GM04504 (cell line): Measurements from ENCODE around the gene FKBP11.
"Not testable (repeated sequence)": the region's sequence is repeated elsewhere in the genome, so short reads cannot be mapped to it uniquely, and the experiment has no call there.

ENCODE experiments used
- DNase-seq: peaks from one replicate; pipeline ENCODE4 v3.0.0-alpha.2; 2012; ENCODE audit warnings: low read depth

Gene FKBP11

DNA sequence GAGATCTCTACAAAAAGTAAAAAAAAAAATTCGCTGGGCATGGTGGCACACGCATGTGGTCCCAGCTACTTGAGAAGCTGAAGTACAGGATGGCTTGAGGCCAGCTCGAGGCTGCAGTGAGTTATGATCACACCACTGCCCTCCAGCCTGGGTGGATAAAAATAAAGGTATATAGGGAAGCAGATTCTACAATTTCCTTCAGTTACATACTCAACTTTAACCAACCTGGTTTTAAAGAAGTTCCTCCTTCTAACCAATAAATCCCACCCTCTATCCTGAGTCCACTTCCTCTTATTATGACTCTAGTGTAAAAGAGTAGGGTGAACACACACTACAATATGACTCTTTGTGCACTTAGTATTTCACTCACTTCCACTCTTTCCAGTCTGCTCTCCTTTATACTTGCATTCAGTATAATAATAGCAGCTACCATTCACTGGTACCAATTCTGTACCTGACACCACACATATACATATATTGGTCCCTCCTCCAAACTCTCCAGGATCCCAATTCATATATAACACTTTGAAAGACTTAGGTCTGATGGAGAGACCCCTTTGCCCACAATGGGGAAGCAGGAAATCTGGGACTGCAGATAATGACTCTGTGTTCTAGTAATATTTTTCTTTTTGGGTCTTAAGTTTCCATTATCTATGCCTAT lies 29.7 kb upstream of the FKBP11 start:
- DNase-seq = no peak

DNA sequence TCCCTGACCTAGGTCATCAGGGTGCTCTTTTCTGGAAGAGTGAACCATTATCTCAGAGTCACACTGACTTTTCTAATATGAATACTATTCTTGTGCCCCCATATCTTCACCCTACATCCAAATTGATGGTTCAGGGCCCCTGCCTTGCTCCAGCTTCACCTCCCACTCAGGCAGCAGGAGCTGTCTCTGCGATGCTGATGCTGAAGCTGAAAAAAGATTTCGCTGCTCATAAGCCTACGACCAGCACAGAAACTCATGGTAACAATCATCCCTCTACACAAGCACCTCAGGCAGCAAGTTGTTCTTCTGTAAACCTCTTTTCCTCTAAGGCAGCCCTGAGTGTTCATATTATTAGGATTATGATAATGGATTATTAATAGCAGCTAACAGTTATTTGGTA lies 28.8 kb upstream of the FKBP11 start:
- no peak for DNase-seq

DNA sequence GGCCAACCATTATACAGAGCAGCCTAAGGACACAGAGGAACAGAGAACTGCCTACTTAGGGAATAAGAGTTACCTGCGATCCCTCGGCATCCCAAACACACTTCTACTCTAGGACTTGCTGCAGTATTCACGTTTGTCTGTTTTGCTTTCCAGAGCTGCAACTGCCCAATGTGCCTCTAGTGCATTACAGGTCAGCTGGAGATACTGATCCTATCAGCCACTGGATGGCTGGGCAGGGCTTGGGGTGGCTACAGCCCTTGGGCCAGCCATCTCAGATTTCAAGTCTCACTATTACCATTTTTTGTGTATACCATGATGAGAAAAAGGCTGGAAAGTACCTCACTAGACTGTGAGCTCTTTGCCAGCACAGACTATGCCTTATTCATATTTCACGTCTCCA lies 27.4 kb upstream of the FKBP11 start:
- no peak for DNase-seq

DNA sequence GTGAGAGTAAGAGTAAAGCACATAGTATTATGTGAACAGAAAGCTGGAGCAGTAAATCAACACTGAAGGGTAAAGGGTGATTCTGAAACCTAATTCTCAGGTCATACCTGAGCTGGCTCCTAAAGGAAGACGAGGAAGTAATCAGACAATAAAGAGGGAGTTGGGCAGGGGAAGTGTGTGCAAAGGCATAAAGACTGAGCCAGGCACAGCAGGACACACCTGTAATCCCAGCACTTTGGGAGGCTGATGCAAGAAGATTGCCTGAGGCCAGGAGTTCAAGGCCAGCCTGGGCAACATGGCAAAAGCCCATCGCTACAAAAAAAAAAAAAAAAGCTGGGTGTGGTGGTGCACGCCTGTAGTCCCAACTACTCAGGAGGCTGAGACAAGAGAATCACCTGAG lies 22.4 kb upstream of the FKBP11 start:
- no peak for DNase-seq

DNA sequence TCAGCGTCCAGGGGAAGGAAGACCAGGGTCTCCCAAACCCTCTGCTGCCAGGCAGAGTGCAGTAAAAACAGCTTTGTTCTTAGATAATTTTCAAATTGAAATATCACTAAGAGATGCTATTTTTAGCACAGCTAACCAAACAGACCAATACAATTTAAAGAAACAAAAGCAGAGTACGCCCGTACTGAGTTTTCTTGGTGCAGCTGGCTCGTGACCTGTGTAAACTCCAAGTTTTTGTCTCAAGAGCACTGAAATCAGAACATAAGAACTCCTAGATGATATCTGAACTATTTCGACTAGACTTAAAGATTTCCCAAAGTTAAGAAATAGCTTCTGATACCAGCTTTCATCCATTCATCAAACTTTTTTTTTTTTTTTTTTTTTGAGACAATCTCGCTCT lies 21.7 kb upstream of the FKBP11 start:
- no peak for DNase-seq

DNA sequence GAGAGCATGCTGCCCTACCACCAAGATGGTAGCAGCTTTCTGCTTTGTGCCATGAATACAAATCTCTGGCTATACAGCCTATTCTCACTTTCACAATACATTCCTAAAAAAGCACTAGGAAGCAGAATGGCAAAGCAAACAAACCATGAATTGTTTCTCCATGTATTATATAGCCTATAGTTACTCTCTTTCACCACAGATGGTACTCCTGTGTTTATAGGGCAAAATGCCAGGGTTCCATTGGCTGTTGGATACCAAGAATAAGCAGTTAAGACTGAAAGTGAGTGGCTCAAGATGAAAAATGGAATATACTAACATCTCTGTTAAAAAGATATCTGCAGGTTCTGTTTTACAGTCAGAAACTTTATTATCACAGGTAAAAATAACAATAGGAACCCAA lies 20.9 kb upstream of the FKBP11 start:
- DNase-seq = no peak

DNA sequence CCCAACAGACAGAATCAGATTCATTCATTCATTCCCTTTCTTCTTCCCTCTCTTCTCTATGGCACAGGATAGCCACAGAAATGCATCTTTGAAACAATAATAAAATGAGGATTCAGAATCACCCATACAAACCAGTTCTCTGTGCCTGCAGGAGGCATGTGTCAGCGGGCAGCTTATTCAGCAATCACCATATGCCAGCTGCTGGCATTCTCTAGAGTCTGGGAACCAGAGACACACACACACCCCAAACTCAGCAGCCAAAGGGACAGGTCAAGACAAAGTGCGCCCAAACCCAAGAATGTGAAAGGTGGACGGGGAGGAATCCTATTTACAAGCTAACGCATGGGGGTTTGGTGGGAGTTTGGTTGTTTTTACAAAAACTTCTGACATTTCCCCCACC lies 17.9 kb upstream of the FKBP11 start:
- DNase-seq = no peak

DNA sequence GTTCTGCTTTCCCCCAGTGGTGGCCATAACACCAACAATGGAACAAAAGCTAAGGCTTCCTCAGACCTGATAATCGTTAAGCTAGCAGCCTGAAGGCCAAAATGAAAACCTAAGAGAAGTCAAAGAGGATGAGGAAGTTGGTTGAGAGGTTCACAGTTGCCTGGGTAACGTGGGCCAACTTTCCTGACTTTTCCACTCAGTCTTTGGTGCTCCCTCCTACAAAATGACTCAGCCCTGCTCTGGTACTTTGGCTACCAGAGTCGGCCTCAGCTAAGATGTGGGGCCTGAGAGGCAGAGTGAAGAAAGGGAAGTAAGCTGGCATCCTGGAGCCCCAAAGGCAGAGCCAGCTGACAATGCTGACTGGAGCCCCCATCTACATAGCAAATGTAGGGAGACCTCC lies 14.9 kb upstream of the FKBP11 start:
- no peak for DNase-seq

DNA sequence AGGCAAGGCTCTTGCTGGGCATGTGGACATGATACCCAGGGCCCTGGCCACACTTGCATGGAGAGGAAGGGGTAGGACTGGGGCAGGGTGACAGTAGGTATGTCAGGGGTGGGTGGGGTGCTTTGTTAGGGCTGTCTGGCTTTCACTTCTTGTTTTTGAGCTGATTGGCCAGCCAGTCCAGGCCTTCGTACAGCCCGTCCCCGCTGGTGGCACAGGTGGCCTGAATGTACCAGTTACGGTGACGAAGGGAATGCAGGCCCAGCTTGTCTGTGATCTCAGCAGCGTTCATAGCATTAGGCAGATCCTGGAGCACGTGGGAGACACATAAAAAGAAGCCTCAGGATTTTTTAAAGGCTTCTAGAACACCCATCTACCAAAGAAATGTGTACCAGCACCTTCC lies 13.5 kb upstream of the FKBP11 start:
- DNase-seq = no peak

DNA sequence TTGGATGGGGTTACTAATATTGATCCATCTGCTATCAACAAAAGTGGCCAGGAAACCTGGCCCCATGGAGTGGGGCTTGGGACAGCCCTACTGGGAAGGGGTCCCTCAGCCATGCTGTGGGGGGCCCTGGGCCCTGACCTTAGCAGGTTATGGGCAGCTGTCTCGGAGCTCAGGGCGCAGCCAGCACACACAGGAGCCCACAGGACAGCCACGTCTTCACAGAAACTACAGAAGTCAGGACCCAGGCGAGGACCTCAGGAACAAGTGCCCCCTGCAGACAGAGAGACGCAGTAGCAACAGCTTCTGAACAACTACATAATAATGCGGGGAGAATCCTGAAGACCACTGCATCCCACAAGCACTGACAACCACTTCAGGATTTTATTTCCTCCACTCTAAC lies 11.9 kb upstream of the FKBP11 start:
- DNase-seq = no peak

DNA sequence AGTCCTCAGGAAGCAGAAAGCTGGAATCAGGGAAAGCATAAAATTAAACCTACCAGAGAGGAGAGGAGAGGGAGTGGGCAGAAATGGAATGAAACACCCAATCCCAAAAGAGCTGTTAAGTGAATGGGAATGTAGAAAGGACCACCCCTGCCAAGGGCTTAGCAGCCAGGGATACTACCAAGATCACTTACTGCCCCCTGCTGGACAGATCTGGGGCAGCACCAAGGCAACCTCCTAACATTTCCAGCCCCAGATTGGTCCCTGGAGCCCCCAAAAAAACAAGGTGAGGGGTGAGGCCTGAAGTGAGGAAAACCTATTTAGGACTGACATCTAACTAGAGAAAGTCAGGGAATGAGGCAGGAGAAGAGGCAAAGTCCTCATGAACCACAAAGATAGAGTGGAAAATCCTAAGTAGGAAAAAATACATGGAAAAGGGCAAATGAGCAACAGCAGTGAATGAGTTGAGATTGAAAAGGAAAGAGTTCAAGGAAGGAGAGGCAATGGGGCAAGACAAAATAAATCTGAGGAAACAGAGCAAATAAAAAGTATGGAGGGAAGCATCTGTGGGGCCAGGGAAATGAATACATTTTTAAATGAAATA lies 11.2 kb upstream of the FKBP11 start:
- DNase-seq = no peak

DNA sequence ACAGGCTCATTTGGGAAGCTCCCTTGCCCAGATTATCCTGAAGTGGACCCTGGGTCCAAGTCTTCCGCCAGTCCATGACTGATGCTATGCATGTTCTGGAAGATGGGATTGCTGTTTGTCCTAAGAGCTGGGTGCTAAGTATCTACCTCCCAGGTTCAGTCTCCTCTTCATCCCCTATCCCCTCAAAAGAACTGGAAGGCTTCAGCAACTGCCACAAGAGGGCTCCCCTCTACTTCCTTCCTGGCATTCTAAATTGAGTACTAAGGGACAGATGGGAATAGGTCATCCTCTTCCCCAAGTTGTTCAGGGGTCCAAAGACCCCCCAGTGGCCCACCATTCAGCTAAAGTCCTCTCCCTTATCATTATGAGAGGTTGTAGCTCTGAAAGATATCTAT lies 9.0 kb upstream of the FKBP11 start:
- DNase-seq = no peak

DNA sequence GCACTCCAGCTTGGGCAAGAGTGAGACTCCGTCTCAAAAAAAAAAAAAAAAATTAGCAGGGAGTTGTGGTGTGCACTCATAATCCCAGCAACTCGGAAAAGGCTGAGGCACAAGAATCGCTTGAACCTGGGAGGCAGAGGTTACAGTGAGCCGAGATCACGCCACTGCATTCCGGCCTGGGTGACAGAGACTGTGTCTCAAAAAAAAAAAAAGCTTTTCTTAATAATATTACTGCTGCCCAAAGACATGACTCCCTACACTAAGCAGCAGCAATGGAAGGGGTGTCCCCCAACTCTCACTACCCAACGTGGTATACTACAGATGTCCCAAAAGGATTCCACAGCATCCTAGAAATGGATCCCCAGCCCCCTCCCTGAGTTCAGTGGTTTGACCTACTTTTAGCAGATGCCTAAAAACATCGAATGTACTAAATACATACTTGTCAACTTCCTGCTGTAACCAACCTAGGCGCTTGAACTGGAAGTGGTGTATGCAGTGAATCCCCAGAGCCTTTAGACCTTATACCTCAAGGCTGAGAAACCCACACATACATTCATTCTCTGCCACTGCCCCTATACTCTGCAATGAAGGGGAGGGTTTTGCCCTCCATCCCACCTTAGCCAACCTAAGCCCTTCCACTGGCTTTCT lies 8.5 kb upstream of the FKBP11 start:
- no peak for DNase-seq

DNA sequence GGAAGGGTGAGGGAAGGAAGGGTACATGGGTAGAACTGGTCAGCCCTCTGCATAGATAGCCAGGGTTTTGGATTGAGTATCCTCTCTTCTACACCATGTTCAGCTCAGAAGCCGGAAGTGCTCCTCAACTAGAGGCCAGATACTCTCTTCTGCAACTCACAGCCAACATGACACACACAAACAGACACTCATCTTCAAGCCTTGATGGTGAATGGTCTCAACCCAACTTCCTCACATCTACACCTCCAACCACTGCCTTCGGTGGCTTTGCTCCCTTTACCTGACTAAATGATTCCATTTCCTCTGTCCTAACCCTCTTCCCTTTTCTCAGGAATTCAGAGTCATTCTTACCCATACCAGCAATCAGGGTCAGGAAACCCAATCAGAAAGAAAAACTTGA lies 7.6 kb upstream of the FKBP11 start:
- no peak for DNase-seq

DNA sequence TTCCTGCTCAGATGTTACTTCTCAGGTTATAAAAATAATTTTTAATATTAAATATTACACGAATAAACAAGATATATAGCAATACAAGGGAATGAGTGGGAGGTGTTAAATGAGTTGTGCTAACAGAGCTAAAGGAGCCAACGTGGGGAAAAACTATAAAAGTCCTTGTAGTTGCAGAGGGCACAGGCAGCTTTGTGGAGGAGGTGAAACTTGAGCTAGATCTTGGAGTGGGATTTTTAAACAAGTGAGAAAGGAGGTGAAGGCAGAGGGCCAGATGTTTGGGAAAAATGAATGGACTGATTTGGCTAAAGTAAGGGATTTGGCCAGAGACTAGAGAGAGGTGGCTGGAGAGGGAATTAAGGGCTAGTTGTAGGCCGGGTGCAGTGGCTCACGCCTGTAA lies 5.2 kb upstream of the FKBP11 start:
- DNase-seq = no peak

DNA sequence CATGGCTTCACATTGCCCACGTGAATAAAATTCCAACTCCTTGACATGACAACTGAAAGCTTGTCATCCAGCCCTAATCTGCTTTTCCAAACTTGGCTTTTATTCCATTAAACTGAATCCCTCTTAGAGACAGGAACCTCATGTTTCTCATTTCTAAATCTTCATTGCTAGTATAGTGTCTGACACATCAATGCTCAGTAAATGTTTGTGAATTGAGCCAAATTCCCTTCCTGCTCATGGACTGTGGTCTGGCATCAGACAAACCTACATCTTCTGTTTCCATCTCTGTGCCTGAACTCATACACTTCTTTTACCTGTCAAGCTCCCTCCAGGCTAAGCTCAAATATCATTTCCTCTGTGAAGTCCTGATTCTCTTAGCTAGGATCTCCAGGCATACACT lies 4.3 kb upstream of the FKBP11 start:
- DNase-seq = no peak

DNA sequence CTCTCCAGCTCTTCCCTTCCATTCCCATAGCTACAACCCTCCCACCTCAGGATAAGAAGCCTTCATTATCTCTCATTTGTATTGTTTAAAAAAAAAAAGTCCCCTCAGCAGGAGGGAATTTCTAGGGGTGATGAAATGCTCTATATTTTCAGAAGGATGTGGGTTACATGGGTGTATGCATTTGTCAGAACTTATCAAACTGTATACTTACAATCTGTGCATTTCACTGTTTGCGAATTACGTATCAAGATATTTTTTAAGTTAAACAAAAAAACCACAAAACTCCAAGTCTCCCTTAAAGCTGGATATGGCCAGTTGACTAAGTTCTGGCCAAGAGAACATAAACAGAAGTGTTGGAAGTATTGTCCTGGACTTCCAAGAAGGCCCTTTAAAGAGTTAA lies 2.0 kb upstream of the FKBP11 start:
- DNase-seq = no peak

DNA sequence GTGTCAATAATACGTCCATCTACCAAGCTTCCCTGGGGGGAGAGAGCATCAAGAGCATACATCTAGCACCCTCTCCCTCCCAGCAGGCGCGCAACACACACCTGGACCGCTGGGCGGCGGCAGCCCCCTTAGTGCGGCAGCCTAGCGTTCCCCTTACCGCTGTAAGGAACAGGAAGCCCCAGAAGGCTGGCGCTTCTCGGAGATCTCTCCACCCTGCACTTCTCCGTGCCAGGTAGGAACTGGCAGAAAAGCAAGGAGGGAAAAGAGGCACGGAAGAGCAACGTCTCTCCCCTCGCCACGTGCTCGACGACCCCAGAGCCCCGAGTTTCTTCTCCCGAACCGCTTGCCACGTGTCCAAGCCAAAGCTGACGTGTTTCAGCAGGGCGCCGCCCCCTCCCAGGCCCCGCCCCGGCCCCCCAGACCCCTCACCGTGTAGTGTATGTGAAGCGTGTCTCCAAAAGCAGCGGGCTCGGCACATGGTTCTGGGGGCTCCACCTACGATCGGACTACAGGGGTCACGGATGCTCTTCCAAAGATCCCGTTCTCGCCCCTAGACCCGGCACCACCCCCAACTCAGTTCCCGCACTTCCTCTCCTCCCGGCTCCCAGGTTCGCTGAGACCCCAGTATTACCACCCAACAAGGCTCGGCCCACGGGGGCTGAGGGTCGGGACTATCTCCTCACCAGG lies 532 bp downstream of the FKBP11 start:
- DNase-seq = no peak

DNA sequence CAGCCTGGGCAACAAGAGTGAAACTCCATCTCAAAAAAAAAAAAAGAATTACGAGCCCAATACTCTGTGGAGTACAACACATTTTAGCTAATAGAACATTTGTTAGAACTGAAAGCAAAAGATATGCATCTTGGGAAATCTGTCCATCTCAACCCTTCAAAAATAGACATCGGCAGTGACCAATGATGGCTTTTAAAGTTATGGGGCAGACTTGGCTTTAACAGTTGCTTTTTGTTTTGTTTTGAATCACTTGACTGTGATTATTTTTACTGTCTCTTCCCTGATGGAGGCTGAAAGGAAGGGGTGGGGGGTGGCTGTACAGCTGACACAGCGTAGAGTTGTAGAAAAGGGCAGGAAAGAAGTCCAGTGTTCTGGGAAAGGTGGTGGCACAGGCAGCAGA lies 2.2 kb downstream of the FKBP11 start:
- no peak for DNase-seq

DNA sequence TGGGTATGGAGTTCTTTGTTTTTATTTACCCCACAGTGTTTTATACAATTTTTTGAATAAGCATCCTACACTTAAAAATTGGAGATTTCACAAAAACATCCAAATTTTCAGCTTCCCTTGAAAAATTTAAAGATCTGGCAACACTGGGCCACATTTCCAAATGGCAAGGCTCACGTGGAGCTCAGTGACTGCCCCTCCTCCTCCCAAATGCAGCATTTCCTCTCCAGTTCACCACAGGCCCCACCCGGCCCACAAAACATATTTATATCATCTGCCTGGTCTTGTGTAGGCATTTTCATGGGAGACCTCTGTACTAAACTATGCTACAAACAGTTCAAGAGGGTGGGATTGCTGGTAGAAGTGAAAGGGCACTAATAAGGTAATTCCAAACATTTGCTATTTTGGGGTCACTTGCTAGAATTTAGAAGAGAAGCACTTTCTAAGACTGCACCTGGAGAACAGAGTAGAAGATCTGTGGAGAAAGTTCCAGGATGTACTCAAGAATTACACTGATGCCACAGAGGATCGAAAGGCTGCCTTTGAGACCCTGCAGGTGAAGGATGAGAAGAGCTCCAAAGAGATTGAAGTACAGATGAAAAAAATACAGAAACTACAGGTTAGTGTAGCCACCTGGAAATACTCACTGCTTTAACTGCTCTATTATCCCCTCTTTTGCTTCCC lies 7.3 kb downstream of the FKBP11 start:
- no peak for DNase-seq

DNA sequence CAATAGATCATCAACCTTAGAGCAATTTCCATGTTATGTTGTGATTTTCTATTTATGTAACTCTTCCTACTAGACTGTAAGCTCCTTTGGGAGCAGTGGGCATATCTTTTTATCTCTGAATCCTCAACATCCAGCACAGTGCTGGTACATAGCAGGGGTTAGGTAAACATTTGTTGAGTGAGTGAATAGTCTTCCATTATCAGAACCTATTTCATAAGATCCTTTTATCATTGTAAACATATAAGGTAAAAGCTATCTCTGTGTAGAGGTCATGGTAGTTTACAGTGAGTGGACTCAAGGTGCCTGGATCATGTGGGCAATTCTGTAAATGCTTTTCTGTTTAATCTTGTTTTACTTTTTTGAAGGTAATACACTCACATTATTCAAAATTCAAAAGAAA lies 15.1 kb downstream of the FKBP11 start:
- DNase-seq = no peak

DNA sequence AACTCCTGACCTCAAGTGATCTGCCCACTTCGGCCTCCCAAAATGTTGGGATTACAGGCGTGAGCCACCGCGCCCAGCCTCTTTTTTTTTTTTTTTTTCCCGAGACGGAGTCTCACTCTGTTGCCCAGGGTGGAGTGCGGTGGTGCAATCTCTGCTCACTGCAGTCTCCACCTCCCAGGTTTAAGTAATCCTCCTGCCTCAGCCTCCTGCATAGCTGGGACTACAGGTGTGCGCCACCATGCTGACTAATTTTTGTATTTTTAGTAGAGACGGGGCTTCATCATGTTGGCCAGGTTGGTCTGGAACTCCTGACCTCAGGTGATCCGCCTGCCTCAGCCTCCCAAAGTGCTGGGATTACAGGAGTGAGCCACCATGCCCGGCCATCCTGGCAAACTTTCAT lies 15.6 kb downstream of the FKBP11 start:
- DNase-seq = not testable (repeated sequence)

DNA sequence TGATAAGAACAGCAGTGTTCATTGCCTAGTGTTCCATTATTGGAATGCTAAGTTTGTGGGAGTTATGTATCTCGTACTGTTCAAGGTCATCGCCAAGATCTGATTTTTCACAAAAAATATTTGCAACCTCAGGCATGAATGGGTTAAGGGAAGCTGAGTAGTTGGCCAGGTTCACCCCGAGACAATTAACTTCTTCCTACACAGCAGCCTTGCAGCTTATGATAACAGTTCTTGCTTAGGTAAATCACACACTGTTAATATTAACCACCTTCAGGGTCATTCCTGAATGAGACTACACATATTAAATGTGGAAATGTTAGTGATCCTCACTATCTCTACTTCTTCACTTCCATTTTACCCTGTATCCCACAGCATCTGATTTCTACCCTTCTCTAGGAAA lies 18.0 kb downstream of the FKBP11 start:
- DNase-seq = no peak
